DMS79 treated with DMSO at 0.1 percent for 48 hours (cell line): Measurements from ENCODE around the gene TXK.

Experiments used
- DNase-seq: peaks from one replicate; lab custom pipeline; 2025; lab: John Stamatoyannopoulos, UW

TXK gene

GRCh38 chr4:48047896-48048295 lies 86.2 kb downstream of the TXK start:
- no peak for DNase-seq

GRCh38 chr4:48047421-48047844 lies 86.6 kb downstream of the TXK start:
- no peak for DNase-seq

GRCh38 chr4:48046059-48046458 lies 88.0 kb downstream of the TXK start:
- DNase-seq: no peak

DNA sequence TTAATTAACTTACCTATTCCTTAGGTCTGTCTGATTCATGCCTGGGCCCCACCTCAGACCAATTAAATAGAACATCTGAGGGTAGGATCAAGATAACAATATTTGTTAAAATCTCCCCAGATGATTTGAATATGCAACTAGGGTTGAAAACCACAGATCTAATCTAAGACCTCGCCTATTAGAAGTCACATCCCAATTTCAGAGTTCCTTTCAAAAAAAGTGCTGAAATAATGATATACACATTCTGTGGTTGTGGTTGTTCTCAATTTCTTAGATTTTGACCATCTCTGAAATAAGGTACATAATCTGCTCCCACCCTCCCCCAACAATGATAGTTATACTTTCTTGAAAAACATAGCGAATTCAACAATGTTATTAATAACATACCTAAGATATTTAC lies 89.8 kb downstream of the TXK start:
- DNase-seq: no peak

DNA sequence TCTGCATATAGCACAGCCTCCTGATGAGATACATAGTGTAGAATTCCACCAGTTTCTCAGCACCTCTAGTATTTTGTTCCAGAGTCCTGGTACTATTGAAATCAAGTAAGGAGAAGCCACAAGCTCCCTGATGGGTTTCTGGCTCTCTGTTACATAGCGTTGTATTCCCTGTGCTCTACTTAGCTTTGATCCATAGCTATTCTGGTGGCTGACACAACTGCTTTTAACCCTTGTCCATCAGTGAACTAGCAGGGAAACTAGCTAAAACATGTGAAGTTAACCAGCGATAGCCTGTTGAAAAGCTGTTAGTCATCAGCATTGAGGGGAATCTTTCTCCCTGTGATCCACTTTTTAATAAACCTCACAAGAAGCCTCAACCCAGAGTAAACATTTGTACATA lies 90.5 kb downstream of the TXK start:
- DNase-seq: no peak

DNA sequence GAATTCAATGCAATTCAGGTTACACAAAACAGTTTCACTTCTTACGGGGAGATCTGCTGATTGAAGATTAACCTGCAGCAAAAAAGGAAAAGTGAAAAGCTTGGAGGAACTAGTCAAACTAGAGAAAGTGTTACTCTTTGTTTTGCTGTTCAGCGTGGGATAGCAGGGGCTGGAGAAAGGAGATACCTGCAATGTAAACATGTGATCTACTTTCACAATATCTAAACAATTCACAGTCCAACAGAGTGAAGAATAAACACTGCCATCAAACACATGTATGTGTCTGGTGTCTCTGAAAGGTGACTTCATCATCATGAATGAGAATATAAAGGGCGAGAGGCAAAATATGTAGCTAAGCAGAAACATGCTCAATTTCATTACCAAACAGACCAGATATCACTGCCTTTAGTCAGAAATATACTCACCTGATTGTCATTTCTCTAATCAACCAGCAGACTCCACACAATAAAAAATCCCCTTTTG lies 91.0 kb downstream of the TXK start:
- no peak for DNase-seq

DNA sequence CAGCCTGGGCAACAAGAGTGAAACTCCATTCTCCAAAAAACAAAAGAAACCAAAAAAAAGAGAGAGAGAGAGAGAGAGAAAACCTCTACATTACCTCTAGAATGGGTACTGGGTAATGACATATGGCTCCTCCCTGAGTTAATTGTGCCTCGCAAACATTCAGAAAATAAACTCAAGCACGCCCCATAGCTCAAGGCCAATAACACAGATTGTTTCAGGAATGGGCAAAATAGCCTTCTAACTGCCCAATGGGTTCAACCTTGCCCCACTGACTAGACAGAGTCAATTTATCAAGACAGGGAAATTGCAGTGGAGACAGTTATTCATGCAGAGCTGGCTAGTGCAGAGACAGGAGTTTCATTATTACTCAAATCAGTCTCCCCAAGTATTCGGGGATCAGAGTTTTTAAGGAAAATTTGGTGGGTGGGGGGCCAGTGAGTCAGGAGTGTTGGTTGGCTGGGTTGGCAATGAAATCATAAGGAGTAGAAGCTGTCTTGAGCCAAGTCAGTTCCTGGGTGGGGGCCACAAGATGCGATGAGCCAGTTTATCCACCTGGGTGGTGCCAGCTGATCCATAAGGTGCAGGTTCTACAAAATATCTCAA lies 92.4 kb downstream of the TXK start:
- no peak for DNase-seq

DNA sequence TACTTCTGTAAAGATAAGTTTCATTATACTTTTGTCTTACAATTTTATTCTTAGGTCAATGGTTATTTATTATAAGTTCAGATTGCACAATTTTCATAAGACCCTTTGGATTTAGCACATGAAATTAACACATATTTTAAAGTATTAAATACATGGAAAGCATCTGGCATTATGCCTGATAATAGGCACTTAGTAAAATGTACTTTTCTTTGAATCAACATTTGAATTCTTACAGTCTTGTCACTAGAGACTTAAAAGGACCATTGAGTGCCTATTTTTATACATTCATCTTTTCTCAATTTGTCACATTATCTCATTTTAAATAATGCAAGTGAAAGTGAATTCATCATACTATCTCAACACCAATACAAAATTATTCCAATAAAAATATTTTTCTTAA lies 94.5 kb downstream of the TXK start:
- DNase-seq: no peak

DNA sequence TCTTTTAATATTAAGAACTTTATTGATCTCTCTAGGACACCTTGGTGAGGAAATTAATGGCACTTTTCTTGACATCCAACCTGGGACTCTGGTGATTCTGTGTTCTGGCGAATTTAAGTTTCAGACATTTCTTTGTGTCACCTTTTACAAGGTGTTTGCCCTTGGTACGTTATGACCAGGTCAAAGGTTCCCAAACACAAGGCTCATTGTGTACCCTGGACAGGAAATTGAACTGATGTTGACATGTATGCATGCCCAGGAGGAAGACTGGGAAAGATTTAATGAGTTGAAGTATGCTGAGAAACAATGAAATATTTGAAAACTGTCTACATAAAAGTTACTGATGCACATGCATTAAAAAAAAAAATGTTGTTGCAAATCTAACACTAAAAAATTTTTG lies 95.4 kb downstream of the TXK start:
- DNase-seq: no peak

GRCh38 chr4:48037117-48037462 lies 97.0 kb downstream of the TXK start:
- DNase-seq: no peak

GRCh38 chr4:48035952-48036351 lies 98.1 kb downstream of the TXK start:
- no peak for DNase-seq

DNA sequence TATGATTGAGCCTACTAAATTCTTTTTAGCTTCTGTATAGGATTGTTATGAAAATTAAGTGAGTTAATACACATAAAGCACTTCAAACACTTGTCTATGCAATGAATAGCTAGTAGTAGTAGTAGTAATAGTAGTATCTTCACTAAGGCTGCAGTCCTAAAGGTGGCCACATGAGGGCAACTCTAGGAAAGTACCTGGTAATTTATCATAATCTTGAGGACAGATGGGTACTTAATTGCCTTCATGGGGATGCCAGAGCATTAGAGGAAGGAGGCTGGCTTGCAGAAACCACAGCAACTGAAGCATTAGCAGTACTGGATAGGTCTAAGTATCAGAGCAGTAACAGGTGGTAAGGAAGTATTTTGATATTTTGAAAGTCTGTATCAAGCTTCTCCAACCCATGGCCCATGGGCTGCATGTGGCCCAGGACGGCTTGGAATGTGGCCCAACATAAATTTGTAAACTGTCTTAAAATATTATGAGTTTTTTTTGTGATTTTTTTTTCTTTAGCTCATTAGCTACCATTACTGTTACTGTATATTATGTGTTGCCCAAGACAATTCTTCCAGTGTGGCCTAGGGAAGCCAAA lies 100.1 kb downstream of the TXK start:
- no peak for DNase-seq

DNA sequence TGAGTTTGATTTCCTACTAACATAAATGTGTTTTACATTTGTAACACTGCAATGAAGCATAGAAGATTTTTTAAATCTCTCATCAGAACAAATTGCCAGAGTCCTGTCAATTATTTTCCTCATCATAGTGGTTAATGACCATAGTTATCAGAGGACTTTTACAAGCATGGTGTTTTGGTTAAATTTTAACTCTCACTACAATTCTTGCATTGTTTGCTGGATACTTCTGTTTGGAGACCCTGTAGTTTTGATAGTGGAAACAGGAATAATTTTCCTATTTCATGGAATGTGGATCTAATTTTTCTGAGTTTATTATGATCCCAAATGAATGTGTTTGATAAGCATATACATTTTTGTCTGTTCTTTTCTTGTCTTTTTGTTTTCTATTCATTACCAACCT lies 100.6 kb downstream of the TXK start:
- DNase-seq: no peak

GRCh38 chr4:48032721-48033120 lies 101.3 kb downstream of the TXK start:
- no peak for DNase-seq

DNA sequence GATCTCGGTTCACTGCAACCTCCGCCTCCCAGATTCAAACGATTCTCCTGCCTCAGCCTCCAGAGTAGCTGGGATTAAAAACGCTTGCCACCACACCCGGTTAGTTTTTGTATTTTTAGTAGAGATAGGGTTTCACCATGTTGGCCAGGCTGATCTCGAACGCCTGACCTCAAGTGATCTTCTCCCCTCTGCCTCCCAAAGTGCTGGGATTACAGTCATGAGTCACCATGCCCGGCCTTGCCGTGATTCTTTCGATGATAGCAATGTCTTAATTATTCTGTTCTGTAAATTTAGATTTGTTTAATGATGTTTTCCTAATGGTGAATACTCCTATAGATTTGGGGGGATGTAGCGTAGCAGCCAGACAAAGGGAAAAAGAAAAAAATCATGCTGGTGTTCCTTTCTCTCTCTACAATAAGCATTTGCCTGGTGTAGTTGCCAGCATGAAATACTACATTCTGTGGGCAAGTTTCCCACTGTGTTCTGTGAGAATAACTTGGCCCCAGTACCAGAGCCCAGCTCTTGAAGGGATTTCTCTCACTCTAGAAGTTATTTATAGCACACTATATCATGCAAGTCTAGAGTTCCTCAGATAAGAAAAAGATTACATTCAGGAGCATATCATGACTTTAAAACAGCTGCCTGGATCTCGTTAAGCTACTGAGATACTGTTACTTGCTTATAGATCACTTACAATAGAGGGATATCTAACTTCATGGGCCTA lies 102.1 kb downstream of the TXK start:
- DNase-seq: no peak

DNA sequence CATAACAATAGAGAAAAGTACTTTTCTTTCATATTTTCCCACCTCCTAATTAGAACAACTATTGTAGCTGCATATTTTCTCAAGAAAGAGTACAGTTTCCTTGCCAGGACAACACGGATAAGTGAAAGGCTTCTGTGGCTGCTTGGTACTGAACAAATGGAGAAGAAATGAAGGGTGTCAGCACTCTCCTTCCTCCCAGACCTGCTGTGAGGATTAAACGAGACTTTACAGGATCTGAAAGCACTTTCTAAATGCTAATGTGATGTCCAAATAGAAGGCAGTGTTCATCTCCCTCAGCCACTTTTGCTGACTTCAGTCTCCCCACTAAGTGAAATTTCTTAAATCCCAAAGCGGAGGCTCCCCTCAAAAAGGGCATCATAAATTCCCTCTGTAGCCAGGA lies 103.6 kb downstream of the TXK start:
- no peak for DNase-seq

- no peak for DNase-seq
Measured at GRCh38 chr4:48028696-48029095, 105.4 kb downstream of the TXK start.

DNA sequence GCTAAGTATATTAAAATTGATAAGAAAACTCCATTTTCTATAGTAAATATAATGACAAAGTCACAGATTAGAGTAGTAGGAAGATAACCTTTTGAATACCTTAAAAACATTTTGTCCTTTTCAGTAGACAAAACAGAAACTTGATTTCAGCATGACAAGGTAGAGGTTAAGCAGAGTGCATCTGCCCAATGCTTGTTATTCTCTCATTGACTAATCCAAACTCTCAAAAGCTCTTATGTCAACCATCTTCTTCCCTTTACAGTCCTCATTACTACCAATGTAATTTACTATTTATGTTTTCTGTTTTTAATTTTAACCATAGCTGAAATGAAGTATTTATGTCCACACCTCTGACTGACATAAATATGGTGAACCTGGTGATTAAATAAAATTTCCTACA lies 106.4 kb downstream of the TXK start:
- DNase-seq: no peak

GRCh38 chr4:48025005-48025404 lies 109.0 kb downstream of the TXK start:
- DNase-seq: no peak

GRCh38 chr4:48024522-48024921 lies 109.5 kb downstream of the TXK start:
- no peak for DNase-seq

DNA sequence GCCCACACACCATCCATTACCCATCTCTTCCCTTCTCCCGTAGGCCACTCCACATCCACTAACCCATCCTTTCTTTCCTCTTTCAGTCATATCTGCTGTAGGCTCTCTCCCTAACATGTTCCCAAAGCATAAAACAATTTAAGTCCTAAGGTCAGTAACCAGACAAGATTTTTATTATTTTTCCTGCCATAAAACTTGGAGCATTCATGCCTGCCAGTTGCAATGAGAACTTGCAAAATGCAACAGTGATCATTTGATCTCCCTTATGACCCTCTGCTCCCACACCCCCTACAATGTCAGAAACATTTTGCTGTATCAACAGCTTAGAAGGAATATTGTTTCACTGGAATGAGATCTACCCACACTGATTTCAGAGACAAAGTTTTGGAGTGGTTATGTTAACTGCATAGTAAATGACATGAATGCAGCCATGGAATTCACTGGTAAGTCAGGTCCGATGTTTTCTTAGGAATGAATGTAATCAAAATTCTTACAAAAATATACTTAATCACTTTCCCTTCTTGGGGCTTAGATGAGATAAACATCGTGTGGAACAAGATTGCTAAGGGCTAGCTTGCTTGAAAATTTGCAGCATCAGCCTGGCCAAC lies 111.8 kb downstream of the TXK start:
- no peak for DNase-seq

DNA sequence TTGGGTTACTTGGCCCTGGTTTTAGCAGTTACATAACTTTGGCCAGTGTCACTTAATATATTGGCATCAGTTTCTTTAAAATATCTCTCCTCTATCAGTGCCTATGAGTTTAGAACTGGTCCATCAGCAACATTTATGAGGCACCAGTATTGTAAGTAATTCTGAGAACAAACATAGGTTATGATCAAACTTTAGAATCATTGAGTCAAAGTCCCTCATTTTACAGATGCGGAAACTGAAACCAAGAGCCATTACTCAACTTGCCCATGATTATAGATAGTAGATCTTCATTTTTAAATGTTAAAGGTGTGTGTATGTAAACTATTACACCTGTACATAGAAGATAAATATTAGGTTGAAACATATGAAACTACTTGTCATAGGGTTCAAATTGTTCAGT lies 113.0 kb downstream of the TXK start:
- no peak for DNase-seq

GRCh38 chr4:48018112-48018511 lies 115.9 kb downstream of the TXK start:
- DNase-seq: no peak
